RPMI7951 (cell line): Measurements from ENCODE around the gene PPP6R1. TPM values are rescaled to one million over a fixed set of nuclear protein-coding genes. Genes with fewer than 3 reads are reported as not detected.

Experiments
- DNase-seq: peaks from one replicate; pipeline ENCODE4 v3.0.0-alpha.2; 2012; ENCODE audit warnings: low read depth
- total RNA-seq: library from RNA; depleted of rRNA; stranded (reverse); fragments of >200 nt; shearing (Covaris generic); gene quantifications from 2 replicates; pipeline ENCODE4 v1.2.3, GENCODE V29; 2014

The PPP6R1 gene
- total RNA-seq, 1 experiment from 2014 or later: 19.7 TPM

DNA sequence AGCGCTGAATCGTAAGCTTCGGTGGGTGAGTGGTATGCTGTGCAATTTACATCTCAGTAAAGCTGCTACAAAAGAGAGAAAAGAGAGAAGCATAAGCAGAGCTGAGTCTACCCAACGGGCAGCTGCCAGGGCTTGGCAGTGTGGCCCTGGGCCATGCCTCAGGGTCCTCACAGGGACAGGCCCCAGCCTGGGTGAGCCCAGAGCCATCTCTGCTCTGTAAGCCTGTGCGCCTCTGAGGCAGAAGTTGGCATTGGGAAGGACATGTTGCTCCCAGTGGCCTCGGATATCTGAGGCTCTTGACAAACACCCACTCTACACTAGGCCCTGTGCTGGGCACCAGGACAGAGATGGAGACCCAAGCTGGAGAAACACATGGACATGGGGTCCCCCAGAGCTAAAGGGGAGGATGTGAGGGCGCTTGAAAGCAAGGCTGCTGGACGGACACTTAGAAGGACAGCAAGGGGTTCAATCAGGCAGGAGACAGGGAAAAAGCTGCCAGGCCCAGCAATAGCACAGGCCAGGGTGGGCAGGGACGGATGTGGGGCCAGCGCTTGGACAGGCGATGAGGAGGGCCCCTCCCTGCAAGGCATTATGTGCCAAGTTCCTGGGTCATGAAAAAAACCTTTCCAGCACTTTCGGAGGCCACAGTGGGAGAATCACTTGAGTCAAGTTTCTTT lies 14.7 kb downstream of the PPP6R1 start:
- no peak for DNase-seq

DNA sequence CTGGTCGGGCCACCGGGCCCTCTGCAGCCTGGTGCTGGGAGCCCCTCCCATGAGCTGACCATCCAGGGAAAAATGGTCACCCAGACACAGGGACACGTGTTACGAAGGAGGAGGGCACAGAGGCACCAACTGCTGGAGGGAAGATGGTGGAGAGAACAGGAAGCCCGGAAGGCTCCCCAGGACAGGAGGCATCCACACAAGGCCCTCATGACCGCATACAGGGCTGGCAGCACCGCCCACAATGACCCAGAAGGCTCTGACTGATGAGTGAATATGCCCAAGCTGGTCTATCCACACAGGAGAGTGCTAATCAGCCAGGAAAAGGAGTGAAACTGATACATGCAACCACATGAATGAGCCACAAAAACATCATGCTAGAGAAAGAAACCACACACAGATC lies 16.3 kb downstream of the PPP6R1 start:
- no peak for DNase-seq

DNA sequence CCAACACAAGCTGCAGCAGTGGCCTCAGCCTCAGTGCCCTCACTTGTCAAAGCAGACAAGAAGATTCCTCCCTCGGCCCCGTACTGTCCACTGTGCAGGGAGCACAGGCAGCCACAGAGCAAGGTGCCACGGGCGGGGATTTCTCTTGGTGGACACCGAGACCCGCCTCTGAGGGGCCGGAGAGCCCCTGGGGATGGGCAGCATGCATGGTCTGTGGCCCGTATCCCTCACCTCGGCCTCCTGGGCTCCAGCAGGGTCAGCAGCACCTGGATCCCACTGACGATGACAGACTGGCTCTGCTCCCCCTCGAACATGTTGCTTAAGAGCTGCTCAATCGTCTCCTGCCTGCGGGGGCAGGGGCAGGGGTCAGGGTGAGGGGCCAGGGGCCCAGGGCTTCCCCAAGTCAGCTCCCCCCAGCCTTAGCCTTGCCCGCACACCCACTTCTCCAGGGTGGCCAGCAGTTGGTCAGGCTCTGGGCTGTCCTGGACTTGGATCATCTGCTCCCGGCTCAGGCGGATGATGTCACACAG lies 16.8 kb downstream of the PPP6R1 start:
- no peak for DNase-seq

DNA sequence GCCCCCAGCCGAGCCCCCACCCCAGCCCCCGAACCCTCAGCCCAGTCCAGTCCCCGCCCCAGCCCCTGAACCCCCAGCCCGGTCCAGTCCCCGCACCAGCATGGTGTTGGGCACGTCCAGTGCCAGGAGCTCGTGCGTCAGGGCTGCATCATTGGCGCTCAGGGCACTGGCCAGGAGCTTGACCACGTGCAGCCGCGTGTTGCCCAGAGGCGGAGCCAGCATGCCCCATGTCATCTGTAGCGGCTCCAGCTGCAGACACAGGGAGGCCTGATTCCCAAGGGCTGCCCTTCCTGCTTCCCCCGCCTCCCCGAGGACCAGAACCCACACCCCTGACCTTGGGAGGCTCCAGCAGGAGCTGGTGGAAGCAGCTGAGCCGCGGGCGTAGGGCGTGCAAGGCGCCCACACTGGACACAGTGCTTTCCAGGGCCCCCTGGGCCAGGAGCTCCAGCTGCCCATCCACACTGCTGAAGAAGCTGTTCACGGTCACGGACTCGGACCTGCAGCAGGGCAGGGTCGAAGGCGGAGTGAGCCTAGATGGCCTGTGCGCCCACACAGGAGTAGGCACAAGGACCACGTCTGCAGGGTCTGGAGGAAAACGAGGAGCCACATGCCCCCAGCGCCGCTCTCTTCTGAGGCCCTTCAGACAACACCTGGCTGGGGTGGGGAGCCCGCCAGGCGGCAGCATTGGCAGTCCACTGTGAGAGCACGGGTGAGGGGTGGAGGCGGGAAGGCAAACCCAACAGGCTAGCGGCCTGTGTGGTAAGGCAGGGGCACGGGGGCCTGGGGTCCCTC lies 17.5 kb downstream of the PPP6R1 start:
- DNase-seq: no peak

DNA sequence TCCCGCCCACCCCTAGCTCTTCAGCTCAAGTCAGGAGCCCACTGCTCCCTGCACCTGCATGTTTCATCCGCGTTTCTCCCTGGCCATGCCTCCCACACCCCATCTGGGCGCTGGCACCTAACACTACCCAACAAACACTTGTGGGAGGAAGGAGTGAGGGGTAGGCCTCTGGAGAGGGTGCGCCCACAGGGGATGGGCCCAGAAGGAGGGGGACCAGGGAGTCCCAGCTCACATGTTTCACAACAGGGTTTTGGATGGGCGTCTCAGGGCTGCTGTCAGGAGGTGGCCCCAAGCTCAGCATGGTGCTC lies 18.1 kb downstream of the PPP6R1 start:
- no peak for DNase-seq

DNA sequence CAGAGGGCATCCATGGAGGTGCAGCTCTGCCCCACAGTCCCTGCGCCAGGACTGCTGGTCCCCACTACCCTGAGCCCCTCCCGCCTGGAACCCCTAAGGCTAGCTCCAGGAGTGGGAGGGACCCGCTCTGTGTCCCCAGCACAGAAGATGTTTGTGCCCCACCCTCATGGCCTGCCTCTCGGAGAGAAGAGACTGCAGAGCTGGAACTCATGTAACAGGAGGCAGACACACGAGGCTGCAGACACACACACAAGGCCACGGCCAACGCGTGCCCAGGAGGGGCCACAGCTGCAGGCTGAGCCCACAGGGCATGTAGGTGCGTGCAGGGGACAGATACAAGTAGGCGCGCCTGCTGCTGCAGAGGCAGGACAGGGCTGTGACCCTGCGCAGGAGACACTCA lies 19.8 kb downstream of the PPP6R1 start:
- no peak for DNase-seq

DNA sequence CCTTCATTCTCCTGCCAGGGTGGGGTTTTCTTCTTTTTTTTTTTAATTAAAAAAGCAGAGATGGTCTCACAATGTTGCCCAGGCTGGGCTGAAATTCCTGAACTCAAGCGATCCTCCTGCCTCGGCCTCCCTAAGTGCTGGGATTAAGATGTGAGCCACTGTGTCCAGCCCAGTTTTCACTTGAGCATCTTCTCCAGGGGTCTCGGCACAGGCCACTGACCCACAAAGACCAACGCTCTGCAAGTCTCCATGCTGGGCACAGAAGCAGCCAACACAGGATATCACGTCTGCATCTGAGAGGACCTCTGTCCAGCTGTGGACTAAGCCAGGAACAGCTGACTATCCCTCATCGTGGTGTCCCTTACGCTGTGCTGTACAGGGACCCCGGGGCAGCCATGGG lies 20.8 kb downstream of the PPP6R1 start:
- DNase-seq: no peak

DNA sequence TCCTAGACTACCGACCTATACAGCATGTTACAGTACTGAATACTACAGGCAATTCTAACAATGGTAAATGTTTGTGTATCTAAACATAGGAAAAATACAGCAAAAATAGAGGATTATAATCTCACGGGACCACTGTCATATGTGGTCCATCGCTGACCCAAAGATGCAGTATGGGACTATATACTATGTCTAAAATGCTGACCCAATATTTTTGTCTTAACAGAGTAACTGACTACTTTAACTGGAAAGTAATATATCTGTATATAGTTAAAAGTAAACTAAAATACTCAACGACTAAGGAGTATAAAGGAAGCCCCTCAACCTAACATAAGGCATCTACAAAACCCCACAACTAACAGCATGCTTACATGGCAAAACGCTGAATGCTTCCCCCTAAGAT lies 25.8 kb downstream of the PPP6R1 start:
- no peak for DNase-seq

DNA sequence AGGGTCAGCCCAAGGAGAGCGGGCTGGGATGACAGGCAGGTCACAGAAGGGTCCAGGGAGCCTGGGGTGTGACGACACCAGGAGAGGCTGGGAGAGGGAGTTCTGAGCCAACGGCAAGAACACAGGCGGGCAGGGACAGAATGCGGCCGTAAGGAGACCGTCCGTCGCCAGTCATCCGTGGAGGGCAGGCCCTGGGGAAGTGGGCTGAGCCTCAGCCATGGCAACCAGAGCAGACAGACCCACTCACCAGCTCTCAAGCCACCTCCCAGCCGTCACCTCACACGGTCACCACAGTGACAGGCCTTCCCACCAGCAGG lies 26.6 kb downstream of the PPP6R1 start:
- DNase-seq: no peak

DNA sequence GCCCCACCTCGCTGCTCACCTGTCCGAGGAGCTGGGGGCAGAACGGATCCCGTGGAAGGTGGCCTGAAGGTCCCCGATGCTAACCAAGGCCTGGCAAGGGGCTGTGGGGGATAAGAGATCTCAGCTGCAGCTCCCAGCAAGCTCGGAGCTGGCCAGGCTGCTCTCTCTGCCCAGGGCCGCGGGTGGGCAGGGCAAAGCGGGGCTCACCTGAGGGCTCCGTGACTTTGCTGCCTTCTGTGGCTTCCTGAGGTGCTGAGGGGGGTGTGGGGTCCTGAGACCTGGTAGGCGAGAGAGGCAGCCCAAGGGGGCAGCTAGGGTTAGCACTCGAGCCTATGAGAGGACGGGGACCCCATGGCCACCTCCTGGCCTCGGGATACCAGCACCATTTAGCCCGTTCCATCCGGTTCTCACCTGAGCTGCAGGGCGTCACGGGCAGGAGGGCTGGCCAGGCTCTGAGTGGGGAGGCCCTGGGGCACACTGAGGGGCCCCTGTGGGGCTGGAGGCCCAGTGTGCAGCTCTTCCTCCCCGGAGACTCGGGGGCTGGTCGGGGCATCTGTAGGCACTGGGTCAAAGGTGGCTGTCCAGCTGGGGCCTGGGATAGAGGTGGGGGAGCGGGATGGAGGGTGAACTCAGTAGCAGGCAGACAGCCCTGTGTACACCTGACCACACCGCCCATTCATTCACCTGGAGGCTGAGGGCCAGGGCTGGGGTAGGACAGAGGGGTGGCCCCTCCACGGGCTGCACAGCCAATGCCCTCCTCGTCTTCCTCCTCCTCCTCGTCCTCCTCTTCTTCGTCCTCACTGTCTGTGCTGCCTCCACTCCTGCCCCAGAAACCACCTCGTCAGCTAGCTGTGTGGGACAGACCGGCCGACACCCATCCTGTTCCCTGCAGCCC lies 27.2 kb downstream of the PPP6R1 start:
- no peak for DNase-seq

DNA sequence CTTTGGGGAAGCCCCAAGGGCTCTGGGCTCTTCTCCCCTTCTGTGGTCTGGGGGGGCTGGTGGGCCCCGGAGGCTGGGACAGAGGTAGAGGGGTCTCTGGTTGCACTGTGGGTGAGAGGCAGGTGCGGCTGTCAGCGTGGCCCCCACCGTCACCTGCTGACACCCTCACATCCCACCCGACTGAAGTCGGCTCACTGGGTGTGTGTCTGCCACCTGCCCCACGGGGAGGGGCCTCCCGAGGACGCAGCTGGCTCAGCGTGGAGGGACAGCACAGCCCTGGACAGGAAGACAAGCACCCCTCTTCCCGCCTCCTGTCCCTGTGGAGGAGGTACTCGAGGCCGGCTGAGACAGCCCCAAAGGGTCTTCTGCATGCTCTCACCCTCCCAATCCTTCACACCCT lies 28.0 kb downstream of the PPP6R1 start:
- no peak for DNase-seq

DNA sequence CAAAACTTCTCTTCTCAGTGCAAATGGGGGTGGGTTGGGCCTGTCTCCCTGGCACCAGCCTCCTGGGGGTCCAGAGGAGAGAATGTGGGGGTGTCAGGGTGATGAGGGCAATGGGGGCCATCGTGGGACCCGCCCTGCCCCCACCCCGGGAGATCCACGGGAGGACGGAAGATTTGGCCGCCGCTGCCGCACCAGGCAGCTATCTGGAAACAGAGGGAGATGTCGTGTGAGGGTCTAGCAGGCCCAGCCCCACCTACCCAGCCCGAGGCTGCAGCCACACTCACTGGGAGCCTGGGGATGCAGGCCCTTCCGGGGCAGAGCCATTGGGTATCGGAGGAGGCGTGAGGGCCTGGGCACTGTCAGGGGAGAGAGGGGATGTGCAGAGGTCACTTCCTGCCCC lies 28.5 kb downstream of the PPP6R1 start:
- DNase-seq: no peak

DNA sequence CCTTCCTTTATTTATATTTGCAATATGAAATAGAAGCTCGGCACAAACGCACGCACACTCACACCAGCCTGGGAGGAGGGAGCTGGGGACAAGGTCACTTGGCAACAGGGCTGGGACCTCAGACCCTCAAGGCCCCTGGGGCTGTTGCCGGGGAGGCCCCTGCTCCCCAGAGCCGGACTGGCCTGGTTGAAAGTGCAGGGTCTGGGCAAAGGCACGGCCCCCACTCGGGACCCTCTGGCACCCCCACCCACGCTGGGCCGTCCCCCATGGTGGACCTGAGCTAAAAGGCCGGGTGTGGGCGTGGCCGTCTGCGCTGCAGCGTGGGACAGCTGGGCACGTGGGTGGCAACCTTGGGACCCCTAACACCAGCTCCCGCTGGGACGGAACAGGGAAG lies 29.0 kb downstream of the PPP6R1 start:
- DNase-seq: no peak

DNA sequence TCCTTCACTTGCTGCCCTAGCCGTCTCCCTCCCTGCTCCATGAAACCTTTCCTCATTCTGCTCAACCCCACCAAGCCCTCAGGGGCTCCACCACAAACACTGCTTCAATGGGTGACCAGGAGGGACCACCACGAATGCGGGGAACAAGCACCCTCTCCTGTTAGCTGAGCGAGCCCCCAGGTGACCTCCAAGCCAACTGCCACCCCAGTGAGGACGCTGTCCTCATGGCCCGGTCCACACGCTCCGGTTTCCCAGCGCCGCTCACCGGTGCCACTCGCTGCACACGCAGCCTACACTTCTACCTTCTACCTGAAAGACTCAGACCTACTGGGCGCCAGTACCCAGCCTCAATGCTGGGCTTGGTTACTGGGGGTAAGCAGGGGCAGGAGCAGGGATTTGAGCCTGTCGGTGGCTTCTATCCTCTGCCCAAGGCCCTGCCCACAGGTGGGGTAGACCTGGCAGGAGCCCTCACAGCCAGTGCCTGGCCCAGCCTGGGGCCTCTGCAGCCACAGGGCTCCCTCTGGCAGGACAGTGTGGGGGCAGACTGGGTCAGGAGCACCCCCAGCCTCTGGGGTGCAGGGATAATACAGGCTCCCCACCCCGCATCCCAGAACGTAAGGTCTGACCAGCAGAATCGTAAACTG lies 29.6 kb downstream of the PPP6R1 start:
- no peak for DNase-seq

DNA sequence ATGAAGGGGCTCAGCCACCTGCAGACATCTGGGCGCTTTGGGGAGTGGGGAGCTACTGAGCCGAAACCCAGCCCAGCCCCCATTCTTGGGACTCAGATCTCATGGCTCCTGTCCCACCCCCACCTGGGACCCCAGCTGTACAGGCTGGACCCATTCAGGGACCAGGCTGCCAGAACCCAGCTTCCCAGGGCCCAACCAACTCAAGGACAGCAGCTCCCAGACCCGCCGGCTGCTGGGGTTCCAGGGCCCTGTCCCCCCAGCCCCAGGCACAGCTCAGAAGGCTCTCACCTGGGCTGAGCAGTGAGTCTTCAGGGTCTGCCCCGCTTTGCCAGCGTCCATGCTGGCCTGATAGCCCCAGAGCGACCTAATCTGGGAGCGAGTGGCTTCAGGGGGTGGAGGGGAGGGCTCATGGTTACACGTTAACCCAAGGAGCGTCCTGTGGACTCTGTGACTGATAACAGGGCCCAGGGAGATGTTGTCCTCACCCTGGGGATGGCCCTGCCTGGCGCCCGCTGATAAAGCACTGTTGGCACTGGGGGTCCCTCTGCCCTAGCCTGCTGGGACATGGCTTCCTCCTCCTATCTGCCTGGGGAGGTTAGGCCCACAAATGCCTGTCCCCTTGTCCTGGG lies 30.3 kb downstream of the PPP6R1 start, which contains the start of gene TMEM86B:
Gene TMEM86B, minus strand, starts transcription at position 361 of the 629 bp plus-strand sequence. Its CDS starts 22 bp downstream, at position 339.
- DNase-seq: no peak

DNA sequence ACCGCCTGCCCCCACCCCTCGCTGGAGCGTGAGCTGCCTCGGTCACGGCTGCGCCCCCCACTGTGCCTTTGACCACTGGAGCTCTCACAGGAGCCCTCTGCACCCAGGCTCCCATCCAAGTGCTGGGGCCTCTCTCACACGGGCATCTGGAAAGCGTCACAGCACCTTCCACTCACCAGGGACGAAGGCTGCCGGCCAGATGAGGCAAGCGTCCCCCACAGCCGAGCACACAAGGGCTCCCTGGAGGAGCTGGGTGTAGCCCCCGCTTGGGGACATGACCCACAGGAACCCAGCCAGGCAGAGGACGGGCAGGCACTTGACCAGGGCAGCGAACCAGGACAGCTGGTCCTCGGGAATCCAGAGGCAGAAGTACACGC lies 30.8 kb downstream of the PPP6R1 start:
- no peak for DNase-seq

DNA sequence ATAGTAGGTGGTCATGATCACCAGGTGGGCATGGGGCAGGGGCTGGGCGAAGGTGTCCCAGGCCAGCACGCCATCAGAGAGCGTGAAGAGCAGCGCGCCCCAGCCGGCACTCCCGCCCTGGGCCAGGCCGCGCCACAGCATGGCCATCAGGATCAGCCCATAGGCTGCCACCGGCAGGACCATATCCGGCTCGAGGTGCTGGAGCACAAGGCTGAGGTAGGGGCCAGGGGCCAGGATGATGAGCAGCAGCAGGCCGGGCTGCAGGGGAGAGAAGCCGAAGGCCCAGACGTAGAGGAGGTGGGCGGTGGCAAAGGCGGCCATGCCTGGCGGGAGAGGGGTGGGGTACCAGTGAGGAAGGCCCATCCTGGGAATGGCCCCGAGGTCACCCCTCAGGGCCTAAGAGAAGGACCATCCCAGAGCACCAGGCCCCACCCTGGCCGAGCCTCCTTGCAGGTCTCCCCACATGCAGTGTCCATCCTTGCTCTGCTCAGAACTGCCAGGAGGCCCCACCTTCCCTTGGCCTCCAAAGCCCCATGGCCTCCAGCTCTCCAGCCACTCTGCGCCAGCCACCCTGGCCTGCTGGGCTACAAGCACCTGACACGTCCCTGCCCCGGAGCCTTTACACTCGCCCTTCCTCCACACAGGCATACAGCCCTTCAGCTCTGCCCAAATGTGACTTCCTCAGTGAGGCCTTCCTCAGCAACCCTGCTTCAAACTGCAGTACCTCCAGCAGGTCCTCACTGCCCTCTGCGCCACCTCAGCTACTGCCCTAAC lies 31.4 kb downstream of the PPP6R1 start:
- no peak for DNase-seq

DNA sequence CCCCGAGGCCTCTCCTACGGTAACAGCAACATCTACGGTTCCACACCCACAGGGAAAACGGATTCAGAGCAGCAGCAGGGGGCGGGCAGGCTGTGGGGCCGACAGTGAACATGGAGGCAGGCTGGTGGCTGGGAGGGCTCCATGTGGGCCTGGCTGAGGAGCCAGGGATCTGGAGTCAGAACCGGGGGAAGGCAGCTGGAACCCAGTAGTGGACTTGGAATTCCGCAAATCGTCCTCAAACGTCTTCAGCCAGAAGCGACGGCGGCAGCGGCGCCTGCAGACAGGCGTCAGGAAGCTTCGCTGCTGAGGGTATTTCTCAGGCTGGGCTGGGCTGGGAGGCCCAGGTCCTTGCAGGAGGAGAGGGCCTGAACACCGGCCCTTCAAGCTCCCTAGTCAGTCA lies 32.0 kb downstream of the PPP6R1 start:
- DNase-seq: no peak

DNA sequence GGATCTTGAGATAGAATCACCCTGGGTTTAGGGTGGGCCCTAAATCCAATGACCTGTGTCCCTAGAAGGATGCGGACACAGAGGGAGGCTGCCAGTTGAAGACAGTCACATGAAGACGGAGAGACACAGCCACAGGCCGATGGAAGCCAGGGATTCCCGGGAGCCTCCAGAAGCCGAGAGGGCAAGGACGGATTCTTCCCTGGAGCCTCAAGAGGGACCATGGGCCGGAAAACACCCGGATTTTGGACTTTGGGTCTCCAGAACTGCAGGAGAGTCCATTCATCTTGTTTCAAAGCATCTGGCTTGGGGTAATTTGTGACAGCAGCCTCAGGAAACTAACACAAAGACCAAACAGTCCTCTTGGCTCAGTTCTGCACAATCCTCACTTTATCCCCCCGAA lies 32.5 kb downstream of the PPP6R1 start:
- DNase-seq: no peak

DNA sequence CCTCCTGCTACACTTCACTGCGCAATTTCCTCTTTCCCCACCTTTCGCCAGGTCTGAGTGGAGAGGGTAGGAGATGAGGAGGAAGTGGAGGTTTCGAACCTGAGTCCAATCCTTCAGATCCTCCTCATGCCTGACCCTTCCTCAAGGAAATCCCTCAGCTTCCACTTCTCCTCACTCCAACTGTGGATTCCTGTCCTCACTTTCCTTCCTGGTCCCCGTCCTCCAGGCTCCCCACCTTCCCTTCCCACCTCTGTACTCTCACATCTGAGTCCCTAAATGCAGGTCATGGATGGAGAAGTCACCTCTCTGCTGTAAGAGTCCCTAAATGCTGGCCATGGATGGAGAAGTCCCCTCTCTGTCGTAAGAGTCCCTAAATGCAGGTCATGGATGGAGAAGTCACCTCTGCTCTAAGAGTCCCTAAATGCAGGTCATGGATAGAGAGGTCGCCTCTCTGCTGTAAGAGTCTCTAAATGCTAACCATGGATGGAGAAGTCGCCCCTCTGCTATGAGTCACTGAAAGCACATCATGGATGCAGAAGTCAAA lies 33.3 kb downstream of the PPP6R1 start:
- DNase-seq: no peak
